KMS-11 (cell line): ENCODE data around the gene SASH1.

ENCODE experiments used
- H2AFZ ChIP-seq: fragments of 200-600 bp; sonication (generic); 2 replicates; pipeline ENCODE4 v1.6.1; 2016; ENCODE audit warnings: antibody characterized with exemption, mixed run types, low read depth
- H3K27ac ChIP-seq: fragments of 200-600 bp; sonication (generic); 2 replicates; pipeline ENCODE4 v1.6.1; 2016; ENCODE audit warnings: mild to moderate bottlenecking, mixed run types
- H3K27me3 ChIP-seq: fragments of 200-600 bp; sonication (generic); 2 replicates; pipeline ENCODE4 v1.6.1; 2017; ENCODE audit warnings: mild to moderate bottlenecking, low read depth, mixed run types, moderate library complexity; ENCODE audit not compliant: insufficient read depth
- H3K36me3 ChIP-seq: fragments of 200-600 bp; sonication (generic); 2 replicates; pipeline ENCODE4 v1.6.1; 2017; ENCODE audit warnings: mild to moderate bottlenecking, mixed run types; ENCODE audit not compliant: insufficient read depth
- H3K4me1 ChIP-seq: fragments of 200-600 bp; sonication (generic); 2 replicates; pipeline ENCODE4 v1.6.1; 2016; ENCODE audit warnings: mild to moderate bottlenecking, low read depth, mixed run types; ENCODE audit not compliant: poor library complexity, severe bottlenecking
- H3K4me2 ChIP-seq: fragments of 200-600 bp; sonication (generic); 2 replicates; pipeline ENCODE4 v1.7.0; 2016; ENCODE audit warnings: mild to moderate bottlenecking, mixed run types
- H3K4me3 ChIP-seq: fragments of 200-600 bp; sonication (generic); IDR thresholded peaks from 2 replicates; pipeline ENCODE4 v1.6.1; 2017; ENCODE audit warnings: low read depth, low read length, mixed read lengths; ENCODE audit not compliant: insufficient read depth
- H3K79me2 ChIP-seq: fragments of 200-600 bp; sonication (generic); 2 replicates; pipeline ENCODE4 v1.6.1; 2016; ENCODE audit warnings: low read depth, mixed run types; ENCODE audit not compliant: insufficient read depth
- H3K9ac ChIP-seq: fragments of 200-600 bp; sonication (generic); 2 replicates; pipeline ENCODE4 v1.6.1; 2016; ENCODE audit warnings: mild to moderate bottlenecking, mixed run types
- H4K20me1 ChIP-seq: fragments of 200-600 bp; sonication (generic); 2 replicates; pipeline ENCODE4 v1.6.1; 2016; ENCODE audit warnings: mild to moderate bottlenecking, mixed run types; ENCODE audit not compliant: insufficient read depth
- TF ChIP-seq, protein P1 (sequence below): fragments of 200-600 bp; sonication (generic); conservative IDR thresholded peaks from 2 replicates; pipeline ENCODE4 v1.6.1; 2017; ENCODE audit warnings: low read depth, mild to moderate bottlenecking, antibody characterized with exemption, low read length, moderate library complexity, mixed read lengths

Gene SASH1

DNA sequence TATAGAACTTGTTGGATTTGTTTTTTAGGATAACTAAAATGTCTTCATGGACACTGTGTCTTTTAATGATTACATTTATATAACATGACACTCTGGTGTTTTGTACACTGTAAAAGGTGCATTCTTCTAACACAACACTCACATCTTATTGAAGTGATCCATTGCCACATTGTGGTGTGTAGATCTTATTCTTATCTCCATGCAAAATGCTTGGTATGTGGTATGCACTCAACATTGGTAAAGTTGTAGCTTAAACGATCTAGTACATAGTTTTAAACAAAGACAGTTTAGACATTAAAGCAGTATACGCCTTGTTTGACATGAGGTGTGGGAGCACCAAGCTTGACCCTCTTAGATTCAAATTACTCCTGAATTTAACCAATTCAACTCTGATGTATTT, 84.7 kb downstream of the SASH1 start:
- Histone ChIP-seq H3K4me2 (no peak overlapping the region), H3K4me1 (no peaks in the 10 kb centered on the region), H3K4me3 (no peak overlapping the region), H3K36me3 (no peaks in the 10 kb centered on the region), H3K27ac (no peak overlapping the region), H3K79me2 (no peaks in the 10 kb centered on the region), H2AFZ (no peak overlapping the region), H3K27me3 (no peaks in the 10 kb centered on the region), H4K20me1 (no peaks in the 10 kb centered on the region), H3K9ac (no peak overlapping the region)
- TF ChIP-seq, protein P1, sequence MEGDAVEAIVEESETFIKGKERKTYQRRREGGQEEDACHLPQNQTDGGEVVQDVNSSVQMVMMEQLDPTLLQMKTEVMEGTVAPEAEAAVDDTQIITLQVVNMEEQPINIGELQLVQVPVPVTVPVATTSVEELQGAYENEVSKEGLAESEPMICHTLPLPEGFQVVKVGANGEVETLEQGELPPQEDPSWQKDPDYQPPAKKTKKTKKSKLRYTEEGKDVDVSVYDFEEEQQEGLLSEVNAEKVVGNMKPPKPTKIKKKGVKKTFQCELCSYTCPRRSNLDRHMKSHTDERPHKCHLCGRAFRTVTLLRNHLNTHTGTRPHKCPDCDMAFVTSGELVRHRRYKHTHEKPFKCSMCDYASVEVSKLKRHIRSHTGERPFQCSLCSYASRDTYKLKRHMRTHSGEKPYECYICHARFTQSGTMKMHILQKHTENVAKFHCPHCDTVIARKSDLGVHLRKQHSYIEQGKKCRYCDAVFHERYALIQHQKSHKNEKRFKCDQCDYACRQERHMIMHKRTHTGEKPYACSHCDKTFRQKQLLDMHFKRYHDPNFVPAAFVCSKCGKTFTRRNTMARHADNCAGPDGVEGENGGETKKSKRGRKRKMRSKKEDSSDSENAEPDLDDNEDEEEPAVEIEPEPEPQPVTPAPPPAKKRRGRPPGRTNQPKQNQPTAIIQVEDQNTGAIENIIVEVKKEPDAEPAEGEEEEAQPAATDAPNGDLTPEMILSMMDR, result no peak

DNA sequence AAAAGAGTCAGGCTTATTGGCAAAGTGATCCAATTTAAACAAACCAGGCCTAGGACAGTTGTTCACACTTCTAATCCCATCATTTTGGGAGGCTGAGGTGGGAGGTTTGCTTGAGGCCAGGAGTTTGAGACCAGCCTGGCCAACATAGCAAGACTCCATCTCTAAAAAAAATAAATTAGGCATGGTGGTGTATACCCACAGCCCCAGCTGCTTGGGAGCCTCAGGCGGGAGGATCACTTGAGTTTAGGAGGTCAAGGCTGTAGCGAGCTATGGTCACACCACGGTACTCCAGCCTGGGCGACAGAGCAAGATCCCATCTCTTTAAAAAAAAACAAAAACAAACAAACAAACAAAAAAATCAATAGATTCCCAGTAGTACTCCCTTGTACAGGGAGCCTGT, 86.8 kb downstream of the SASH1 start:
- H3K9ac ChIP-seq, result no peak overlapping the region
- no peaks in the 10 kb centered on the region for H3K27me3 ChIP-seq
- TF ChIP-seq, protein P1, result no peak
- H3K4me3 ChIP-seq, result no peak overlapping the region
- no peaks in the 10 kb centered on the region for H3K79me2 ChIP-seq
- no peaks in the 10 kb centered on the region for H3K4me1 ChIP-seq
- no peak overlapping the region for H2AFZ ChIP-seq
- H4K20me1 ChIP-seq, result no peaks in the 10 kb centered on the region
- no peak overlapping the region for H3K27ac ChIP-seq
- H3K4me2 ChIP-seq, result no peak overlapping the region
- H3K36me3 ChIP-seq, result no peaks in the 10 kb centered on the region

DNA sequence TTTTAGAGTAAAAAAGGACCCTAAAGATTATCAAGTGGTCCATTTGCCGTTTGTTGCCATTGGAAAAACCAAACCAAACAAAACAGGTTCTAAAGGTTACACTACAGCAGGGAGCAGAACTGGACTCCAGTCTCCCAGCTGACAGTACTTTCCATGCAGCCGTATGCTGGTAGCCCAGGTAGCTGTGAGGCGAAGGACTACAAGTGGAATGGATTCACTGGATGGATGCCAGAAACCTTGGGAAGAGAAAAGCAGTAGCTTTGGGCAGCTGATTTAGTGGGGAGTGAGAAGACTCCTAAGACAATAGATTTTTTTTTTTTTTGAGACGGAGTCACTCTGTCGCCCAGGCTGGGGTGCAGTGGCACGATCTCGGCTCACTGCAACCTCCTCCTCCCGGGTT, 88.3 kb downstream of the SASH1 start:
- no peaks in the 10 kb centered on the region for H3K4me1 ChIP-seq
- no peaks in the 10 kb centered on the region for H4K20me1 ChIP-seq
- H3K27me3 ChIP-seq, result no peaks in the 10 kb centered on the region
- TF ChIP-seq, protein P1, result no peak
- no peak overlapping the region for H2AFZ ChIP-seq
- no peak overlapping the region for H3K9ac ChIP-seq
- H3K4me2 ChIP-seq, result no peak overlapping the region
- no peaks in the 10 kb centered on the region for H3K36me3 ChIP-seq
- H3K4me3 ChIP-seq, result no peak overlapping the region
- H3K79me2 ChIP-seq, result no peaks in the 10 kb centered on the region
- no peak overlapping the region for H3K27ac ChIP-seq

DNA sequence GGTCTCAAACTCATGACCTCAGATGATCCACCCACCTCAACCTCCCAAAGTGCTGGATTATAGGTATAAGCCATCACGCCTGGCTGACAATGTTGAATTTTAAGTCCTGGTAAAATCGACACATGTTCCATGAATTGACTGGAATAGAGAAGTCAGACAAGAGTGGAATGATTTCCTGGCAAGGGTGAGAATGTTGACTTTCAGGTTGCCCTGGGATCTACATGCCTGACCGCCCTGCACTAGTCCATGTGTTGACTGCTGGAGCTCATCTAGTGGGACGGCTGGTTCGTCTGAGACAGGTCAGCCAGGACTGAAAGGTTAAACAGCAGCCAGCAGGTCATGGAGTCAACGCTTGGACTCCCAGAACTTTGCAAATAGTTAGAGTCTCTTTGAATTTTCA, 88.8 kb downstream of the SASH1 start:
- Histone ChIP-seq H3K79me2 (no peaks in the 10 kb centered on the region), H3K27me3 (no peaks in the 10 kb centered on the region), H3K4me2 (no peak overlapping the region), H3K27ac (no peak overlapping the region), H3K36me3 (no peaks in the 10 kb centered on the region), H3K4me1 (no peaks in the 10 kb centered on the region), H4K20me1 (no peaks in the 10 kb centered on the region), H2AFZ (no peak overlapping the region), H3K4me3 (no peak overlapping the region), H3K9ac (no peak overlapping the region)
- TF ChIP-seq, protein P1, result no peak

DNA sequence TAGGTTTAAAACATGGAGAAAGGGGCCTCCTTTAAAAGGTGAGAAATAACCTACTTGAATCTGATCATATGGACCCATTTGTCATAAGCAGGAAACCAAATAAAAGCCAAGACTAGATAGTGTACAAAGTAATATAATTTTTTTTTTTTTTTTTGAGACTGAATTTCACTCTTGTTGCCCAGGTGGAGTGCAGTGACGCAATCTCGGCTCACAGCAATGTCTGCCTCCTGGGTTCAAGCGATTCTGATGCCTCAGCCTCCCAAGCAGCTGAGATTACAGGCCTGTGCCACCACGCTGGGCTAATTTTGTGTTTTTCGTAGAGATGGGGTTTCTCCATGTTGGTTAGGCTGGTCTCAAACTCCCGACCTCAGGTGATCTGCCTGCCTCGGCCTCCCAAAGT, 89.2 kb downstream of the SASH1 start:
- no peak overlapping the region for H3K4me3 ChIP-seq
- H3K27ac ChIP-seq, result no peak overlapping the region
- TF ChIP-seq, protein P1, result no peak

More for the DNA sequence above, 89.2 kb downstream of the SASH1 start:
- Histone ChIP-seq H4K20me1 (no peaks in the 10 kb centered on the region), H3K4me2 (no peak overlapping the region), H3K27me3 (no peaks in the 10 kb centered on the region), H3K9ac (no peak overlapping the region), H3K79me2 (no peaks in the 10 kb centered on the region), H3K4me1 (no peaks in the 10 kb centered on the region), H2AFZ (no peak overlapping the region), H3K36me3 (no peaks in the 10 kb centered on the region)
